ENCODE data around the gene PDAP1. TPM values are rescaled to one million over a fixed set of nuclear protein-coding genes. Genes with fewer than 3 reads are reported as not detected.

PDAP1 gene
- total and polyA plus RNA-seq, 2 of the 4 experiments (the other 2 are of a cell fraction) = 40.3 to 193 TPM

DNA sequence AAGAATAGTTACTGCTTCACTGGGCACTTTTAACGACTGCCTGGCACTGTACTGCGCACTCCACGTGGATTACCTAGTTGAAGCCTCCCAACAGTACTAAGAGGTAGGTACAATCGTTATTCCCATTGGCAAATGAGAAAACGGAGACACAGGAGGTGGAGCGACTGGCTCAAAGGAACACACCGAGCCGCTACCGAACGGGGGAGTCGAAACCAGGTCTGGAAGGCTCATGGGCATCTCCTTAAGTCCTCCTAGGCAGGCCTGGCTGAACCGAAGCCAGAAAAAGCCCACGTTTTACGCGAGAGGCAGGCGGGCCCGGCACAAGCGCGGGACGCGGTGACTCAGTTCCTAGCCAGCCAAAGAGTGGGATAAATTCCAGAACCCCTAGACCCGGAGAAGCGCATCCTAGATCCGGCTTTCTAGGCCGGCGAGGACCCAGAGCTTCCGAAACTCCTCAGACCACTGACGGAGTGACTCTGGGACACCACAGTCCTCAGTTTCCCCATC, 472 bp downstream of the PDAP1 start (continued):
- TF ChIP-seq FOS (IDR thresholded peaks at IDR 0.05; ENCODE audit: low read depth, low read length) (peak; percentile 49; the same call in 1 of the 2 replicates), POLR2A (IDR thresholded peaks at IDR 0.05; ENCODE audit: low read depth, low read length) (peak; percentile 83; the same call in 1 of the 2 replicates)

GRCh38 chr7:99406557-99406956, 1.8 kb downstream of the PDAP1 start:
- no peak overlapping the region for H2AFZ ChIP-seq (replicated peaks; ENCODE audit: low read length, poor library complexity)
- H2BK5ac ChIP-seq (ENCODE audit: low read depth, low read length, poor library complexity, severe bottlenecking) = no peak overlapping the region
- no CpG with 5 or more reads among the region's 1 CpG for WGBS, 2 experiments (ENCODE audit: extremely low coverage in 2 of 2, insufficient read length in 1 of 2)
- H4K91ac ChIP-seq (ENCODE audit: insufficient read depth, low read depth, low read length) = no peak overlapping the region
- no peak overlapping the region for H3K56ac ChIP-seq (ENCODE audit: extremely low read depth, insufficient read depth, low read length)
- no peak overlapping the region for H2AK9ac ChIP-seq (replicated peaks; ENCODE audit: low read depth, low read length, poor library complexity)
- H3K4me2 ChIP-seq (ENCODE audit: low read depth, low read length) = no peak overlapping the region; the same call in 1 of the 2 replicates
- H3K36me3 ChIP-seq (ENCODE audit: control insufficient read depth, insufficient read depth, low read length) = peaks cover 33% of the 10 kb centered on the region
- no peak overlapping the region for H3K18ac ChIP-seq (ENCODE audit: low read depth, low read length)
- no peak overlapping the region for H4K5ac ChIP-seq (ENCODE audit: low read depth, low read length)
- H2BK20ac ChIP-seq (ENCODE audit: low read depth, low read length) = no peak overlapping the region
- H3K23ac ChIP-seq (ENCODE audit: low read depth, low read length) = peak overlapping the region; percentile 53; the same call in 1 of the 2 replicates
- H3K4ac ChIP-seq (ENCODE audit: low read depth, low read length) = no peak overlapping the region
- peaks cover 12% of the 10 kb centered on the region for H3K9me1 ChIP-seq (ENCODE audit: insufficient read depth, low read length)
- no peak overlapping the region for H3K14ac ChIP-seq (replicated peaks; ENCODE audit: low read depth, low read length)
- H4K8ac ChIP-seq (ENCODE audit: low read depth in 2 of 2, low read length in 2 of 2) = no peak overlapping the region
- no peak overlapping the region for H3K9ac ChIP-seq (ENCODE audit: low read depth, low read length)
- H3K4me1 ChIP-seq (ENCODE audit: control insufficient read depth, insufficient read depth, low read length) = peaks cover 8% of the 10 kb centered on the region; the same call in 1 of the 2 replicates
- POLR2A ChIA-PET (ENCODE audit: unreplicated experiment) = no interaction called here
- TF ChIP-seq CEBPB (IDR thresholded peaks at IDR 0.05; ENCODE audit: low read depth, low read length) (no peak), RCOR1 (IDR thresholded peaks at IDR 0.05; ENCODE audit: insufficient replicate concordance, low read length) (no peak), NFE2L2 (IDR thresholded peaks at IDR 0.05; ENCODE audit: low read depth, low read length) (no peak), RAD21 (IDR thresholded peaks at IDR 0.05; ENCODE audit: low read length) (no peak), FOS (IDR thresholded peaks at IDR 0.05; ENCODE audit: low read depth, low read length) (no peak), SMC3 (IDR thresholded peaks at IDR 0.05; ENCODE audit: low read depth, low read length) (no peak), MXI1 (IDR thresholded peaks at IDR 0.05; ENCODE audit: borderline replicate concordance, low read depth, low read length) (no peak), BHLHE40 (IDR thresholded peaks at IDR 0.05; ENCODE audit: low read depth, low read length) (no peak), ELK1 (IDR thresholded peaks at IDR 0.05; ENCODE audit: borderline replicate concordance, low read depth, low read length) (no peak), POLR2A (IDR thresholded peaks at IDR 0.05; ENCODE audit: low read depth, low read length) (no peak), RFX5 (IDR thresholded peaks at IDR 0.05; ENCODE audit: low read depth, low read length) (no peak)
- TF ChIP-seq, protein P1, sequence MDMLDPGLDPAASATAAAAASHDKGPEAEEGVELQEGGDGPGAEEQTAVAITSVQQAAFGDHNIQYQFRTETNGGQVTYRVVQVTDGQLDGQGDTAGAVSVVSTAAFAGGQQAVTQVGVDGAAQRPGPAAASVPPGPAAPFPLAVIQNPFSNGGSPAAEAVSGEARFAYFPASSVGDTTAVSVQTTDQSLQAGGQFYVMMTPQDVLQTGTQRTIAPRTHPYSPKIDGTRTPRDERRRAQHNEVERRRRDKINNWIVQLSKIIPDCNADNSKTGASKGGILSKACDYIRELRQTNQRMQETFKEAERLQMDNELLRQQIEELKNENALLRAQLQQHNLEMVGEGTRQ (IDR thresholded peaks at IDR 0.05; ENCODE audit: low read depth, low read length) = no peak
- peaks cover 62% of the 10 kb centered on the region for H4K20me1 ChIP-seq (ENCODE audit: insufficient read depth, low read length)
- dilution Hi-C loops (cut with HindIII; ENCODE audit: low sequenced_read_pairs, unreplicated experiment) = no loop called here
- H3K4me3 ChIP-seq (ENCODE audit: insufficient read depth, low read depth, low read length) = no peak overlapping the region
- no TSS peak for BruUV-seq (replicated peaks)
- DNase-seq (no peak), ATAC-seq (ENCODE audit: low read depth) (no peak)
- no peaks in the 10 kb centered on the region for H3K9me3 ChIP-seq (ENCODE audit: control insufficient read depth, insufficient read depth, low read length)
- CTCF ChIA-PET = no interaction called here
- in situ Hi-C loops (cut with MboI; ENCODE audit: low sequenced_read_pairs) = no loop called here
- peaks cover 22 to 70% of the 10 kb centered on the region in 2 experiments for H3K79me1 ChIP-seq (ENCODE audit: low read depth in 1 of 2, low read length in 2 of 2)
- intact Hi-C loops (cut with micrococcal nuclease) = no loop called here
- H2BK120ac ChIP-seq (ENCODE audit: low read depth, low read length) = no peak overlapping the region
- H3K27me3 ChIP-seq (ENCODE audit: control insufficient read depth, insufficient read depth, low read length) = no peaks in the 10 kb centered on the region
- H3K27ac ChIP-seq (ENCODE audit: insufficient read depth, low read length) = no peak overlapping the region
- no peak overlapping the region for H2BK15ac ChIP-seq (ENCODE audit: low read depth, low read length)
- no peak overlapping the region for H2AK5ac ChIP-seq (ENCODE audit: low read depth, low read length)

Measured in IMR-90 (cell line).